ENCODE data around the gene HBA1.
A peak's percentile ranks its signal among the peaks of the same experiment; 100 is the strongest.
"Not testable (repeated sequence)": the region's sequence is repeated elsewhere in the genome, so short reads cannot be mapped to it uniquely, and the experiment has no call there.

Gene HBA1

DNA sequence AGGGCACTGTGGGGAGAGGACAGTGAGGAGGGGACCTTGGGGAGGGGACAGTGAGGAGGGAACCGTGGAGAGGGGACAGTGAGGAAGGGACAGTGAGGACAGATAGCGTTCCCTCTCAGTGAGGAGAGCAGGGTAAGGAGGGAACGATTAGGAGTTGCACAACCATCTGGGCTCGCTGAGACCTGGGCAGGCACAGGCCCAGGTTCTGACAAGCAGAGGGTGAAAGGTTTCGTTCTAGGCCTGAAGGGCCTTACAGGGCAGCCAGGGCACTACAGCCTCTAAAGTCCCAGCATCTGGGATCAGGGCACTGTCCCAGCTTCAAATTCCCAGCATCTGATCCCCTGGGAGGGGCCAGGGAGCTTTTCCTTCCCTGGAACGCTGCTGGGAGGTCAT is 23.4 kb upstream of the HBA1 start:
- ATAC-seq: peak; percentile 28
- peak overlapping the region; percentile 39 for H3K4me3 Mint-ChIP-seq

DNA sequence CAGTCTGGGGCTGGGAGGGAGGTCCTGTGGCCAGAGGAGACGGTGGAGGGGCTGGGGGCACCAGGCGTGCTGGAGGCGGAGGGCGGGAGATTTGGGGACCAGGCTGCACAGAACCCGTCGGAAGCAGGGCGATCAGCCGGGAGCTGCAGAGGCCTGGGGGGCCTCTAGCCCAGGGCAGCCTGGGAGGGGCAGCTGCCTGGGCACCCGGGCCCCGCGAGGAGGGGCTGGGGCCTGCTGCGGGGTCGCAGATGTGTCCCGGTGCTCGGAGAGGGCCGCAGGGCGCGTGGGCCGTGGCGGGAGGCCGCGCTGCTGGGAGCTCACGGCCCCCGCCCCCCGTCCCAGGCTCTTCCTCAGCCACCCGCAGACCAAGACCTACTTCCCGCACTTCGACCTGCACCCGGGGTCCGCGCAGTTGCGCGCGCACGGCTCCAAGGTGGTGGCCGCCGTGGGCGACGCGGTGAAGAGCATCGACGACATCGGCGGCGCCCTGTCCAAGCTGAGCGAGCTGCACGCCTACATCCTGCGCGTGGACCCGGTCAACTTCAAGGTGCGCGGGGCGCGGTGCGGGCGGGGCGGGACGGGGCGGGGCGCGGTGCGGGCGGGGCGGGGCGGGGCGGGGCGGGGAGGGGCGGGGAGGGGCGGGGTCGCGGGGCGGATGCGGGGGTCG is 22.8 kb upstream of the HBA1 start:
- ATAC-seq: peak; percentile 17
- not testable (repeated sequence) for H3K4me3 Mint-ChIP-seq, H3K27ac Mint-ChIP-seq, H3K36me3 Mint-ChIP-seq, H3K9me3 Mint-ChIP-seq
- Mint-ChIP-seq H3K27me3 (peaks cover 62% of the 10 kb centered on the region), H3K4me1 (peaks cover 16% of the 10 kb centered on the region)

More for the DNA sequence above, 23.4 kb upstream of the HBA1 start:
- H3K36me3 Mint-ChIP-seq, H3K9me3 Mint-ChIP-seq, H3K27ac Mint-ChIP-seq: not testable (repeated sequence)
- Mint-ChIP-seq H3K4me1 (peaks cover 16% of the 10 kb centered on the region), H3K27me3 (peaks cover 62% of the 10 kb centered on the region)

DNA sequence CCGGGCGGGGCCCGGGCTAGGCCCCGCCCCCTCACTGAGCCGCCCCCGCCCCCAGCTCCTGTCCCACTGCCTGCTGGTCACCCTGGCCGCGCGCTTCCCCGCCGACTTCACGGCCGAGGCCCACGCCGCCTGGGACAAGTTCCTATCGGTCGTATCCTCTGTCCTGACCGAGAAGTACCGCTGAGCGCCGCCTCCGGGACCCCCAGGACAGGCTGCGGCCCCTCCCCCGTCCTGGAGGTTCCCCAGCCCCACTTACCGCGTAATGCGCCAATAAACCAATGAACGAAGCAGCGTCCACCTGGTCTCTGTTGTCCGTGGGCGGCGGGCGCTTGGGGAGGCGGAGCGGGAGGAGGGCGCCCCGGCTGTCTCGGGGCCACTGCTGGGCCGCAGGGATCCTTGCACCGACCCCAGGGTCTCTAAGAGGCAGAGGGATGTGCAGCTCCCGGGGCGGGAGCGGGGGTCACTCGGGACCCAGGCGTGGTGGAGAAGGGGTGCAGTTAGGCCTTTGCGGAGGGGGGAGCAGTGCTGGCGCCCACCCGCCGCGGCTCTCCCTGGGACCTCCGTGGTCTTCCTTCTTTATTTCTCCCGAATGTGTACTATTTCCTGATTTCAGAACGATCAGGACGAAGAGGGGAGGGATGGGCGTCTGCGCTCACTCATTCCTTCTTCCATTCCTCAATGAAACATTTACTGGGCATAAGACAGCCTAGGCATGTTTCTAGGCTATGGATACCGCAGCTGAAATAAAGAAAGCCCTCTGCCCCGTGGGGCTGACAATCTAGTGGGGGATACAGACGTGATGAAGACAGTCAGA is 22.1 kb upstream of the HBA1 start:
- ATAC-seq: peak; percentile 40
- Mint-ChIP-seq H3K4me3 (peak overlapping the region; percentile 68), H3K4me1 (peaks cover 16% of the 10 kb centered on the region), H3K36me3 (no peaks in the 10 kb centered on the region), H3K27ac (no peak overlapping the region), H3K9me3 (no peaks in the 10 kb centered on the region), H3K27me3 (peaks cover 62% of the 10 kb centered on the region)

DNA sequence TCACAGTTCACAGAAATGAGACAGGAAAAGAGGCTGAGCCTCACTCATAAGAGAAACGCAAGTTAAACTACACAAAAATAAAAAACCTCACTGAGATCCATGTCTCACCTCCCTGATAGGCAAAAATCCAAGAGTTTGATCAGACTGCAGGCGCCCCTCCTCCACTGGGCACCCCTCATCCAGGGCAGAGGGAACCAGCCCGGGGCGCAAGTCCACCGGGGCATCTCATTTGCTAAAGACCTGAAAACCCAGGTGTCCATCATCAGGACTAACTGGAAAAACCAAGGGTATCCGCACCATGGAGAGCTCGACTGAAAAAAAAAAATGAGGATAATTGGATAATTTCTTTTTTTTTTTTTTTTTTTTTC is 21.5 kb upstream of the HBA1 start:
- peaks cover 61% of the 10 kb centered on the region for H3K27me3 Mint-ChIP-seq
- no peak overlapping the region for H3K27ac Mint-ChIP-seq
- peaks cover 16% of the 10 kb centered on the region for H3K4me1 Mint-ChIP-seq
- no peak for ATAC-seq
- H3K36me3 Mint-ChIP-seq: no peaks in the 10 kb centered on the region
- no peak overlapping the region for H3K4me3 Mint-ChIP-seq
- no peaks in the 10 kb centered on the region for H3K9me3 Mint-ChIP-seq

DNA sequence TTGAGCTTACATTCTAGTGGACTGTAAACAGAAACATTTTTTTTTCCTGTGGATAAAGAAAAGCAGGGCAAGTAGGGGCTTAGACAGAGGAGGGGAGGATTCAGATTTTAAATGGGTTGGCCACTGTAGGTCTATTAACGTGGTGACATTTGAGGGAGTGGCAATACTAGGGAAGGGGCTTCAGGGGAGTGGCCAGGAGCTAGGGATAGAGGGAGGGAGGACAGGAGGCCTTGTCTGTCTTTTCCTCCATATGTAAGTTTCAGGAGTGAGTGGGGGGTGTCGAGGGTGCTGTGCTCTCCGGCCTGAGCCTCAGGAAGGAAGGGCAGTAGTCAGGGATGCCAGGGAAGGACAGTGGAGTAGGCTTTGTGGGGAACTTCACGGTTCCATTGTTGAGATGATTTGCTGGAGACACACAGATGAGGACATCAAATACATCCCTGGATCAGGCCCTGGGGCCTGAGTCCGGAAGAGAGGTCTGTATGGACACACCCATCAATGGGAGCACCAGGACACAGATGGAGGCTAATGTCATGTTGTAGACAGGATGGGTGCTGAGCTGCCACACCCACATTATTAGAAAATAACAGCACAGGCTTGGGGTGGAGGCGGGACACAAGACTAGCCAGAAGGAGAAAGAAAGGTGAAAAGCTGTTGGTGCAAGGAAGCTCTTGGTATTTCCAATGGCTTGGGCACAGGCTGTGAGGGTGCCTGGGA is 17.2 kb upstream of the HBA1 start:
- no peaks in the 10 kb centered on the region for H3K9me3 Mint-ChIP-seq
- H3K36me3 Mint-ChIP-seq: no peaks in the 10 kb centered on the region
- H3K27ac Mint-ChIP-seq: no peak overlapping the region
- H3K4me1 Mint-ChIP-seq: peaks cover 8% of the 10 kb centered on the region
- no peak for ATAC-seq
- H3K27me3 Mint-ChIP-seq: peaks cover 66% of the 10 kb centered on the region
- H3K4me3 Mint-ChIP-seq: no peak overlapping the region

DNA sequence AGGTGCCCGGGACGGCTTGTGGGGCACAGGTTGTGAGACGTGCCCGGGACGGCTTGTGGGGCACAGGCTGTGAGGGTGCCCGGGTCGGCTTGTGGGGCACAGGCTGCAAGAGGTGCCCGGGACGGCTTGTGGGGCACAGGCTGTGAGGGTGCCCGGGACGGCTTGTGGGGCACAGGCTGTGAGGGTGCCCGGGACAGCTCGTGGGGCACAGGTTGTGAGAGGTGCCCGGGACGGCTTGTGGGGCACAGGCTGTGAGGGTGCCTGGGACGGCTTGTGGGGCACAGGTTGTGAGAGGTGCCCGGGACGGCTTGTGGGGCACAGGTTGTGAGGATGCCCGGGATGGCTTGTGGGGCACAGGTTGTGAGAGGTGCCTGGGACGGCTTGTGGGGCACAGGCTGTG is 16.2 kb upstream of the HBA1 start:
- not testable (repeated sequence) for ATAC-seq, H3K4me1 Mint-ChIP-seq

DNA sequence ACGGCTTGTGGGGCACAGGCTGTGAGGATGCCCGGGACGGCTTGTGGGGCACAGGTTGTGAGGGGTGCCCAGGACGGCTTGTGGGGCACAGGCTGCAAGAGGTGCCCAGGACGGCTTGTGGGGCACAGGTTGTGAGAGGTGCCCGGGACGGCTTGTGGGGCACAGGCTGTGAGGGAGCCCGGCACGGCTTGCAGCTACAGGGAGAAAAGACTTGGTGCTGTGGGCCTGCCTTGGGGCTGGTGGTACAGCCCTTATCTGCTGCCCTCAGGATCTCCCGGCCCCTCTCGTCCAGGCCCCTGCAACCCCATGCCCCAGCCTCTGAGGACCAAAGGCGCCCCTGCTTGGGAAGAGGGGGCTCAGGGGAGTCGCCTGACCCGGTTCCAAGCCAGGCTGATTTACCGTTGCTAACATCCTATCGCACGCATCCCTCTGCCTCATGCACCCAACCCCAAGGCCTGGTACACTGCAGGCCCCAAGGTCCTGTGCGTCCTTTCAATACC is 15.7 kb upstream of the HBA1 start:
- Mint-ChIP-seq H3K27me3 (peaks cover 56% of the 10 kb centered on the region), H3K36me3 (no peaks in the 10 kb centered on the region), H3K9me3 (no peaks in the 10 kb centered on the region), H3K27ac (no peak overlapping the region), H3K4me3 (no peak overlapping the region), H3K4me1 (peaks cover 7% of the 10 kb centered on the region)
- no peak for ATAC-seq

More for the DNA sequence above, 16.2 kb upstream of the HBA1 start:
- not testable (repeated sequence) for H3K9me3 Mint-ChIP-seq, H3K27ac Mint-ChIP-seq, H3K36me3 Mint-ChIP-seq, H3K4me3 Mint-ChIP-seq
- H3K27me3 Mint-ChIP-seq: peaks cover 57% of the 10 kb centered on the region

DNA sequence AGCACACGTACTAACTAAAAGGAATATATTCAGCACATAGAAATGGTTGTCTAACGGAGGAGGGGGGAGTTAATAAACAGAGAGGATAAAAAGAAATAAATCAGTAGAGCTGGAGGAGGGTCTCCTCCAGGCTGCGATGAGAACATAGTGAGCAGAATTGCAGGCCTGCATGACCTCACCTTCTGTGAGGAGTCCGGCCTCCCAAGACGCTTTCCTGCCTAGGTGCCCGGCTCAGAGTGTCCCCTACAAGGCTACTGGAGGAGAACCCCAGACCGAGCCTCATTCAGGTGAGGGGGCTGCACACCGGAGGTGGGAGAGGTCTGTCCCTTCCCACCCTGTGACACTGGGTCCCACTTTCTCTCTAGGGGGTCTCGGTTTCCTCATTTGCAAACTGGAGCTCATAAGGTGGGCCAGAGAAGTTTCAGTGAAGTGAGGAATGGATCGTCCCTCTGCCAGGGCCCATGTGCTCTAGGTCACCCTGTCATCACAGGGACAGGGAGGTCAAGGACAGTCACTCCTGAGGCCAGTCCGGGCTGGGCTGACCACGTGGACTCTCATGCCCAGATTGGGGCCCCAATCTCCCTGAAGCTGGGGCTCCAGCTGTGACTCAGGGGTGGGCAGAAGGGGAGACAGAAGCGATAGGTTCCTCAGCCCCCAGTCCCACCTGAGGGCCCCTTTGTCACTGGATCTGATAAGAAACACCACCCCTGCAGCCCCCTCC is 14.0 kb upstream of the HBA1 start:
- Mint-ChIP-seq H3K27me3 (peaks cover 54% of the 10 kb centered on the region), H3K4me1 (peaks cover 11% of the 10 kb centered on the region), H3K9me3 (no peaks in the 10 kb centered on the region), H3K27ac (no peak overlapping the region), H3K36me3 (no peaks in the 10 kb centered on the region), H3K4me3 (no peak overlapping the region)
- ATAC-seq: no peak

DNA sequence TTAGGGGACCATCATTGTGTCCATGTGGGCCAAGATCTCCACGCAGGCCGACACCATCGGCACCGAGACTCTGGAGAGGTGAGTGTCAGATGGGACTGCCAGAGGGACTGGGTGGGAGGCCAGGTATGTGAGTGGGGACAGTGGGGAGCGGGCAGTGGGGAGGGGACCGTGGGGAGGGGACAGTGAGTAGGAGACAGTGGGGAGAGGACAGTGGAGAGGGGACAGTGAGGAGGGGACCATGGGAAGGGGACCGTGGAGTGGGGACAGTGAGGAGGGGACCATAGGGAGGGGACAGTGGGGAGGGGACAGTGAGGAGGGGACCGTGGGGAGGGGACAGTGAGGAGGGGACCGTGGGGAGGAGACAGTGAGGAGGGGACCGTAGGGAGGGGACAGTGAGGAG is 13.3 kb upstream of the HBA1 start:
- Mint-ChIP-seq H3K27me3 (peaks cover 54% of the 10 kb centered on the region), H3K4me1 (peaks cover 11% of the 10 kb centered on the region)
- not testable (repeated sequence) for H3K27ac Mint-ChIP-seq, ATAC-seq, H3K9me3 Mint-ChIP-seq, H3K36me3 Mint-ChIP-seq, H3K4me3 Mint-ChIP-seq

DNA sequence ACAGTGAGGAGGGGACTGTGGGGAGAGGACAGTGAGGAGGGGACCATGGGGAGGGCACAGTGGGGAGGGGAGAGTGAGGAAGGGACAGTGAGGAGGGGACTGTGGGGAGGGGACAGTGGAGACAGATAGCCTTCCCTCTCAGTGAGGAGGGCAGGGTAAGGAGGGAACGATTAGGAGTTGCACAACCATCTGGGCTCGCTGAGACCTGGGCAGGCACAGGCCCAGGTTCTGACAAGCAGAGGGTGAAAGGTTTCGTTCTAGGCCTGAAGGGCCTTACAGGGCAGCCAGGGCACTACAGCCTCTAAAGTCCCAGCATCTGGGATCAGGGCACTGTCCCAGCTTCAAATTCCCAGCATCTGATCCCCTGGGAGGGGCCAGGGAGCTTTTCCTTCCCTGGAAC is 12.8 kb upstream of the HBA1 start:
- ATAC-seq, H3K4me3 Mint-ChIP-seq, H3K9me3 Mint-ChIP-seq, H3K36me3 Mint-ChIP-seq, H3K27ac Mint-ChIP-seq: not testable (repeated sequence)
- Mint-ChIP-seq H3K4me1 (peaks cover 11% of the 10 kb centered on the region), H3K27me3 (peaks cover 54% of the 10 kb centered on the region)

DNA sequence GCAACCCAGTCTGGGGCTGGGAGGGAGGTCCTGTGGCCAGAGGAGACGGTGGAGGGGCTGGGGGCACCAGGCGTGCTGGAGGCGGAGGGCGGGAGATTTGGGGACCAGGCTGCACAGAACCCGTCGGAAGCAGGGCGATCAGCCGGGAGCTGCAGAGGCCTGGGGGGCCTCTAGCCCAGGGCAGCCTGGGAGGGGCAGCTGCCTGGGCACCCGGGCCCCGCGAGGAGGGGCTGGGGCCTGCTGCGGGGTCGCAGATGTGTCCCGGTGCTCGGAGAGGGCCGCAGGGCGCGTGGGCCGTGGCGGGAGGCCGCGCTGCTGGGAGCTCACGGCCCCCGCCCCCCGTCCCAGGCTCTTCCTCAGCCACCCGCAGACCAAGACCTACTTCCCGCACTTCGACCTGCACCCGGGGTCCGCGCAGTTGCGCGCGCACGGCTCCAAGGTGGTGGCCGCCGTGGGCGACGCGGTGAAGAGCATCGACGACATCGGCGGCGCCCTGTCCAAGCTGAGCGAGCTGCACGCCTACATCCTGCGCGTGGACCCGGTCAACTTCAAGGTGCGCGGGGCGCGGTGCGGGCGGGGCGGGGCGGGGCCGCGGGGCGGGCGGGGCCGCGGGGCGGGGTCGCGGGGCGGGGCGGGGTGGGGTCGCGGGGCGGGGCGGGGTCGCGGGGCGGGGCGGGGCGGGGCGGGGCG is 12.2 kb upstream of the HBA1 start:
- Mint-ChIP-seq H3K27me3 (peaks cover 54% of the 10 kb centered on the region), H3K4me1 (peaks cover 11% of the 10 kb centered on the region)
- not testable (repeated sequence) for H3K27ac Mint-ChIP-seq, H3K4me3 Mint-ChIP-seq, H3K9me3 Mint-ChIP-seq, H3K36me3 Mint-ChIP-seq
- ATAC-seq: peak; percentile 49

DNA sequence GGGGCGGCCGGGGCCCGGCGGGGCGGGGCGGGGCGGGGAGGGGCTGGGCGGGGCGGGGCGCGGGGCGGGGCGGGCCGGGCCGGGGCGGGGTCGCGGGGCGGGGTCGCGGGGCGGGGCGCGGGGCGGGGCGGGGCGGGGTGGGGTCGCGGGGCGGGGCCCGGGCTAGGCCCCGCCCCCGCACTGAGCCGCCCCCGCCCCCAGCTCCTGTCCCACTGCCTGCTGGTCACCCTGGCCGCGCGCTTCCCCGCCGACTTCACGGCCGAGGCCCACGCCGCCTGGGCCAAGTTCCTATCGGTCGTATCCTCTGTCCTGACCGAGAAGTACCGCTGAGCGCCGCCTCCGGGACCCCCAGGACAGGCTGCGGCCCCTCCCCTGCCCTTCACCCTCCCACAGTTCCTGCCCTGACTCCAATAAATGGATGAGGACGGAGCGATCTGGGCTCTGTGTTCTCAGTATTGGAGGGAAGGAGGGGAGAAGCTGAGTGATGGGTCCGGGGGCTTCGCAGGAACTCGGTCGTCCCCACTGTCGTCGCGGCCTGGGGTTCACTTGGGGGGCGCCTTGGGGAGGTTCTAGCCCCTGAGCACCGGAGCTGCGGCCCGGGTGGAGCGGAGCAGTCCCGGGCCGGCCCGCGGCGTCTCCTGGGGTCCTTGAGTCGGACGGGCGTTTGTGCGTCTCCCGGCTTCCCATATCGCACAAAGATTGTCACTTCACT is 11.5 kb upstream of the HBA1 start:
- H3K27me3 Mint-ChIP-seq: peaks cover 54% of the 10 kb centered on the region

DNA sequence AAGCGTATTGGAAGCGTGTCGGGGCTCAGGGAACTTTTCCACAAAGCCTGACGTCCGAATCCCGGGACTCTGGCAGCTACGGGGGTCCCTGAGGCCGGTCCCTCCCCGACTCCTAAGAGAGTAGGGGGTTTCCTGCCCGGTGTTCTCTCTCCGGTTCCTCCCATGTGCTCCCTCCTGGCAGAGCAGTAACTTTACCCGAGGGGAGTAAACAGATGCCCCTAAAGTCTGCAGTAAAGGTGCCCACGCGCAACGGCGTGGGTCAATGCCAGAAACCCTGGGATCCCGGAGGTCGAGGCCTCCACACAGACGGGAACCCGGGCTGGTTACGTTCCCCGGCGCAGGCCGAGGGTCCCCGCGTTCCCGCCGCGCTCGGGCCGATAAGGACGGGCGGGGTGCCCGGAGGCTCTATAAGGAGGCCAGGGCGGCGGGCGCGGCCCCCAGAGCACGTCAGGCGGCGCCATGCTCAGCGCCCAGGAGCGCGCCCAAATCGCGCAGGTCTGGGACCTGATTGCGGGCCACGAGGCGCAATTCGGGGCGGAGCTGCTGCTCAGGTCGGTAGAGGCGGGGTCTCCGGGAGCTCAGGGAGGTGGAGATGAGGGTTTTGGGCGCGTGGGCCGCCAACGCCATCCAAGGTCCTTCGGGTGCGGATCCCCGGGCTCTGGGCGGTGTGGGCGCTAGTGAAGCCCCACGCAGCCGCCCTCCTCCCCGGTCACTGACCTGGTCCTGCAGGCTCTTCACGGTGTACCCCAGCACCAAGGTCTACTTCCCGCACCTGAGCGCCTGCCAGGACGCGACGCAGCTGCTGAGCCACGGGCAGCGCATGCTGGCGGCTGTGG is 10.7 kb upstream of the HBA1 start, which contains the start of gene HBM:
HBM (plus strand) TSS at position 440 of the 836 bp plus-strand sequence; CDS start at position 460, 20 bp downstream.
- no peak within 1 kb of the TSS for H3K27ac Mint-ChIP-seq
- peak within 1 kb of the TSS; percentile 44 for H3K4me3 Mint-ChIP-seq
- no peaks in the 10 kb centered on the region for H3K36me3 Mint-ChIP-seq
- H3K4me1 Mint-ChIP-seq: peaks cover 11% of the 10 kb centered on the region
- H3K27me3 Mint-ChIP-seq: peaks cover 62% of the 10 kb centered on the region
- ATAC-seq: no peak
- no peaks in the 10 kb centered on the region for H3K9me3 Mint-ChIP-seq

More for the DNA sequence above, 11.5 kb upstream of the HBA1 start:
- Mint-ChIP-seq H3K9me3 (no peaks in the 10 kb centered on the region), H3K27ac (no peak overlapping the region), H3K4me1 (peaks cover 11% of the 10 kb centered on the region), H3K36me3 (no peaks in the 10 kb centered on the region), H3K4me3 (peak overlapping the region; percentile 44)
- ATAC-seq: no peak

Measured in stimulated activated memory B cell treated with anti-CD40 and anti-IgM and Interleukin-4, amounts not matched to agents 10 μg/mL and 1 μg/mL and 100 μg/mL, for 72 hours (primary cell).